ENCODE data around the gene NPIPB8.

DNA sequence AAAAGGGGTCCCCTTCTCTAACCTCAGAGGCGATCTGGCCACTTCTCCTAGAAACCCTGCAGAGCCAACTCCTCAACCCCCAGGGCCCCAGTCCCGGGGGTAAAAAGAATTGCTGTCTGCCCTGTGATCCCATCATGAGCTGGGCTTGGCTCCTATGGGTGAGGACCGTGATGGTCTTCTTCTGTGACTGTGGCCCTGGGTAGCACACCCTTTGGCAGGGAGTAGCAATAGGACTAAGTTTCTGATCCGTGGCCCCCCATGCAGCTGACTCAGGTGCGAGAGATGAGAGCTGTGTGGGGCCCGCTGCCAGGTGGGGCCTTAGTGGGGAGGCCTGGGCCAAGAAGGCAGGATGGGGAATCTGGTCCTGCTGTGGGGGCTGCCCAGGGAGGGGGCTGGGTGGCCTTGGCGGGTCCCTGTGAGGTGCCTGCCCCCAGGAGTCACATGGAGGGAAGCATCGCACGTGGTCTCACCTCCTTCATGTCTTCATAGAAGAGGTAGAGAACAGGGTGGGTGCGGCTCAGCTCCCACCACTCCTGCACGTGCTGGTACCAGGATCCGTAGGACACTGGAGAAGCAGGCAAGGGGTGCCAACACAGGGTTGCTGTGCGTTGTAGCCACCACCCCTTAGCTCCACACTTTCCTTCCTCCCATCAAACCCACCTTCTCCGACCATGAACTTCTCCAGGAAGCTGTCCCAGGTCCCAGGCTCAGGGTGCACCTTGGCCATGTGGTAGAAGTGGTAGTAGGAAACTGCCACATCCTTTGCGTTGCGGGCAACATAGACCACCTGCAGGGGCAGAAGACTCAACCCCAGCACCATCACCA lies 31.4 kb upstream of the NPIPB8 start:
- TF ChIP-seq CTCF (IDR thresholded peaks at IDR 0.05; ENCODE audit: extremely low read depth in 1 of 2, insufficient read depth in 1 of 2, low read depth in 1 of 2, low read length in 2 of 2) (no peak), EZH2 (IDR thresholded peaks at IDR 0.05; ENCODE audit: borderline replicate concordance, low read depth, low read length, severe bottlenecking) (no peak), FOS (IDR thresholded peaks at IDR 0.05; ENCODE audit: borderline replicate concordance, insufficient read depth, low read length) (no peak), POLR2A (IDR thresholded peaks at IDR 0.05; ENCODE audit: low read depth, low read length) (no peak), MYC (IDR thresholded peaks at IDR 0.05; ENCODE audit: low read depth, low read length) (no peak), POLR2AphosphoS5 (IDR thresholded peaks at IDR 0.05; ENCODE audit: insufficient read depth, low read depth, low read length) (no peak)
- TF ChIP-seq, protein P1, sequence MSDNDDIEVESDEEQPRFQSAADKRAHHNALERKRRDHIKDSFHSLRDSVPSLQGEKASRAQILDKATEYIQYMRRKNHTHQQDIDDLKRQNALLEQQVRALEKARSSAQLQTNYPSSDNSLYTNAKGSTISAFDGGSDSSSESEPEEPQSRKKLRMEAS (IDR thresholded peaks at IDR 0.05; ENCODE audit: insufficient read depth, insufficient read length) = no peak
